NT2/D1 (cell line): Measurements from ENCODE around the gene SETD7.
"Not testable (repeated sequence)": the region's sequence is repeated elsewhere in the genome, so short reads cannot be mapped to it uniquely, and the experiment has no call there.

Source experiments
- DNase-seq: peaks from one replicate; pipeline ENCODE4 v3.0.0-alpha.2; 2011; ENCODE audit warnings: low read depth, low spot score
- H3K27me3 ChIP-seq: 2 replicates; pipeline ENCODE4 v1.6.0; 2011; ENCODE audit warnings: mild to moderate bottlenecking; ENCODE audit not compliant: insufficient read length, insufficient read depth
- H3K36me3 ChIP-seq: 2 replicates; pipeline ENCODE4 v1.6.1; 2011; ENCODE audit warnings: mild to moderate bottlenecking, low read length, mixed read lengths; ENCODE audit not compliant: insufficient read depth, insufficient read length
- H3K4me1 ChIP-seq: 2 replicates; pipeline ENCODE4 v1.5.1; 2011; ENCODE audit not compliant: insufficient read depth, insufficient read length
- H3K4me3 ChIP-seq: 2 replicates; pipeline ENCODE4 v1.5.1; 2011; ENCODE audit warnings: low read depth; ENCODE audit not compliant: insufficient read length
- H3K9ac ChIP-seq: 2 replicates; pipeline ENCODE4 v1.6.0; 2011; ENCODE audit warnings: low read depth; ENCODE audit not compliant: insufficient read length
- H3K9me3 ChIP-seq: 2 replicates; pipeline ENCODE4 v1.5.1; 2011; ENCODE audit warnings: mild to moderate bottlenecking, low read length; ENCODE audit not compliant: insufficient read depth
- SUZ12 ChIP-seq: IDR thresholded peaks from 2 replicates; pipeline ENCODE4 v1.6.1; 2011; ENCODE audit not compliant: insufficient read length, insufficient read depth; ENCODE audit errors: extremely low read depth
- YY1 ChIP-seq: IDR thresholded peaks from 2 replicates; pipeline ENCODE4 v1.6.1; 2011; ENCODE audit not compliant: insufficient read length, insufficient read depth
- ZNF274 ChIP-seq: IDR thresholded peaks from 2 replicates; pipeline ENCODE4 v1.6.1; 2011; ENCODE audit warnings: mild to moderate bottlenecking, low read depth, low read length

Gene SETD7

GRCh38 chr4:139470997-139471665, 84.9 kb downstream of the SETD7 start:
- Histone ChIP-seq H3K9me3 (peaks cover 27% of the 10 kb centered on the region; the same call in 1 of the 2 replicates), H3K9ac (no peak overlapping the region), H3K36me3 (peaks cover 14% of the 10 kb centered on the region), H3K4me1 (no peaks in the 10 kb centered on the region), H3K27me3 (no peaks in the 10 kb centered on the region), H3K4me3 (no peak overlapping the region)
- TF ChIP-seq SUZ12 (no peak), YY1 (no peak), ZNF274 (no peak)
- DNase-seq = no peak

- Histone ChIP-seq H3K9ac (no peak overlapping the region), H3K9me3 (peaks cover 27% of the 10 kb centered on the region; the same call in 1 of the 2 replicates), H3K4me1 (no peaks in the 10 kb centered on the region), H3K36me3 (peaks cover 14% of the 10 kb centered on the region), H3K27me3 (no peaks in the 10 kb centered on the region), H3K4me3 (no peak overlapping the region)
- TF ChIP-seq ZNF274 (no peak), SUZ12 (no peak), YY1 (no peak)
- DNase-seq = no peak
These were observed 85.7 kb downstream of the SETD7 start for GRCh38 chr4:139470295-139470694.

GRCh38 chr4:139469869-139470268, 86.2 kb downstream of the SETD7 start:
- Histone ChIP-seq H3K9ac (no peak overlapping the region), H3K9me3 (peaks cover 27% of the 10 kb centered on the region; the same call in 1 of the 2 replicates), H3K4me3 (no peak overlapping the region), H3K27me3 (no peaks in the 10 kb centered on the region), H3K36me3 (peaks cover 14% of the 10 kb centered on the region), H3K4me1 (no peaks in the 10 kb centered on the region)
- TF ChIP-seq SUZ12 (no peak), YY1 (no peak), ZNF274 (no peak)
- DNase-seq = no peak

- TF ChIP-seq ZNF274 (no peak), SUZ12 (no peak), YY1 (no peak)
- H3K4me3 ChIP-seq = no peak overlapping the region
- DNase-seq = no peak
- peaks cover 11% of the 10 kb centered on the region for H3K36me3 ChIP-seq
- H3K27me3 ChIP-seq = no peaks in the 10 kb centered on the region
- no peak overlapping the region for H3K9ac ChIP-seq
- H3K4me1 ChIP-seq = no peaks in the 10 kb centered on the region
- H3K9me3 ChIP-seq = peaks cover 27% of the 10 kb centered on the region; the same call in 1 of the 2 replicates
These were observed 86.8 kb downstream of the SETD7 start for GRCh38 chr4:139469216-139469615.

GRCh38 chr4:139468756-139469155, 87.3 kb downstream of the SETD7 start:
- H3K9ac ChIP-seq = not testable (repeated sequence)

GRCh38 chr4:139465922-139466321, 90.1 kb downstream of the SETD7 start:
- DNase-seq = no peak
- H3K4me1 ChIP-seq = no peaks in the 10 kb centered on the region
- H3K9me3 ChIP-seq = peaks cover 7% of the 10 kb centered on the region; the same call in 1 of the 2 replicates
- no peaks in the 10 kb centered on the region for H3K36me3 ChIP-seq
- no peak overlapping the region for H3K4me3 ChIP-seq
- H3K27me3 ChIP-seq = no peaks in the 10 kb centered on the region
- no peak overlapping the region for H3K9ac ChIP-seq
- no peak for TF ChIP-seq YY1
- no peak for TF ChIP-seq ZNF274
- TF ChIP-seq SUZ12 = no peak

More at GRCh38 chr4:139468756-139469155, 87.3 kb downstream of the SETD7 start:
- not testable (repeated sequence) for DNase-seq, H3K27me3 ChIP-seq, H3K4me1 ChIP-seq, H3K4me3 ChIP-seq
- peaks cover 27% of the 10 kb centered on the region; the same call in 1 of the 2 replicates for H3K9me3 ChIP-seq
- peaks cover 11% of the 10 kb centered on the region for H3K36me3 ChIP-seq

- H3K4me3 ChIP-seq, H3K9ac ChIP-seq, H3K9me3 ChIP-seq, H3K4me1 ChIP-seq, H3K36me3 ChIP-seq, DNase-seq, H3K27me3 ChIP-seq: not testable (repeated sequence)
These were observed 91.5 kb downstream of the SETD7 start for GRCh38 chr4:139464512-139464911.
